ENCODE measurements around the gene AMY2A. TPM values are rescaled to one million over a fixed set of nuclear protein-coding genes. Genes with fewer than 3 reads are reported as not detected.
"Not testable (repeated sequence)": the region's sequence is repeated elsewhere in the genome, so short reads cannot be mapped to it uniquely, and the experiment has no call there.

Gene AMY2A
- total and polyA plus RNA-seq, 2 donors (not counting 1 experiment from before 2014, with no cell fraction given), result not detected

DNA sequence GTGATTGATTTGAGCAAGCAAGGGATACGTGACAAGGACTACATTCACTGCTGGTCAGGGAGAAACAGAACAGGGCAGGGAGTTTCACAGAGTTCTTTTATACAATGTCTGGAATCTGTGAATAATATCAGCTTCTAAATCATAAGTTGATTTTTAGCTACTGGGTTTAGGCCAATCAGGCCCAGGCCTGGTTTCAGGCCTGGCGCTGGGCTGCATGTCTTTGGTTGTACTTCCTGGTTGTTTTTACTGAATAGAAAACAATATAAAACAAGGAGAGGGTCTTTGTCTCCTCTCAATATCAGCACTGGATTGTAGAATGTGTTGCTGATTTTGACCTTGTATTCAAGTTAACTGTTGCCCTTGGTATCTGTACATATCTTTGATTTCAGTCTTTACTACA, 865 bp upstream of the AMY2A start:
- Histone ChIP-seq H3K9ac (ENCODE audit: low read length) (no peak overlapping the region), H3K79me2 (ENCODE audit: control insufficient read depth, insufficient read depth, low read length) (no peaks in the 10 kb centered on the region), H4K20me1 (ENCODE audit: control insufficient read depth, insufficient read depth, low read length, poor library complexity, severe bottlenecking) (no peaks in the 10 kb centered on the region), H3K9me3 (ENCODE audit: control extremely low read depth in 1 of 3, control insufficient read depth in 2 of 3, insufficient read depth in 1 of 3, low read length in 2 of 3) (no peaks in the 10 kb centered on the region), H2AFZ (ENCODE audit: insufficient read depth, low read depth, low read length, poor library complexity, severe bottlenecking) (no peak overlapping the region), H3K4me1 (ENCODE audit: control insufficient read depth in 2 of 2, insufficient read depth in 2 of 2, low read length in 2 of 2) (no peaks in the 10 kb centered on the region), H3K4me2 (replicated peaks; ENCODE audit: low read depth, low read length, poor library complexity, severe bottlenecking) (no peak overlapping the region), H3K36me3 (replicated peaks in 1 of 2; ENCODE audit: control extremely low read depth in 1 of 2, control insufficient read depth in 1 of 2, extremely low read depth in 1 of 2, insufficient read depth in 2 of 2, low read length in 1 of 2) (no peaks in the 10 kb centered on the region), H3K4me3 (ENCODE audit: control extremely low read depth in 1 of 5, extremely low read depth in 1 of 5, insufficient read depth in 1 of 5, low read depth in 2 of 5, low read length in 4 of 5) (no peak overlapping the region), H3K27ac (ENCODE audit: low read length in 2 of 2) (no peak overlapping the region), H3K27me3 (replicated peaks in 1 of 4; ENCODE audit: control extremely low read depth in 1 of 4, control insufficient read depth in 3 of 4, insufficient read depth in 4 of 4, low read length in 3 of 4) (no peaks in the 10 kb centered on the region)
- no CpG with 5 or more reads among the region's 2 CpGs for WGBS (ENCODE audit: insufficient coverage)
- DNase-seq, result no peak
- ChIA-PET CTCF (no interaction called here), POLR2A (no interaction called here)
- intact Hi-C loops (cut with micrococcal nuclease), result no loop called here
- H3K27ac Mint-ChIP-seq, result no peak overlapping the region
- no peaks in the 10 kb centered on the region for H3K4me1 Mint-ChIP-seq
- no peak for TF ChIP-seq EZH2 (IDR thresholded peaks at IDR 0.05; ENCODE audit: borderline replicate concordance, insufficient read depth, low read depth, low read length, poor library complexity, severe bottlenecking)
- TF ChIP-seq CTCF (IDR thresholded peaks at IDR 0.05), result no peak
- no peaks in the 10 kb centered on the region for H3K9me3 Mint-ChIP-seq (ENCODE audit: insufficient read depth)
- no peak overlapping the region for H3K4me3 Mint-ChIP-seq
- no peak for ATAC-seq (ENCODE audit: low read depth)
- no peaks in the 10 kb centered on the region for H3K27me3 Mint-ChIP-seq

- H3K4me3 ChIP-seq (ENCODE audit: control extremely low read depth in 1 of 5, extremely low read depth in 1 of 5, insufficient read depth in 1 of 5, low read depth in 2 of 5, low read length in 4 of 5); H3K27ac Mint-ChIP-seq; DNase-seq; H3K4me1 ChIP-seq (ENCODE audit: control insufficient read depth in 2 of 2, insufficient read depth in 2 of 2, low read length in 2 of 2); ATAC-seq (ENCODE audit: low read depth); H3K4me3 Mint-ChIP-seq; H3K79me2 ChIP-seq (ENCODE audit: control insufficient read depth, insufficient read depth, low read length); H3K4me2 ChIP-seq (replicated peaks; ENCODE audit: low read depth, low read length, poor library complexity, severe bottlenecking); H2AFZ ChIP-seq (ENCODE audit: insufficient read depth, low read depth, low read length, poor library complexity, severe bottlenecking); H3K9me3 ChIP-seq (ENCODE audit: control extremely low read depth in 1 of 3, control insufficient read depth in 2 of 3, insufficient read depth in 1 of 3, low read length in 2 of 3); H3K36me3 ChIP-seq (replicated peaks in 1 of 2; ENCODE audit: control extremely low read depth in 1 of 2, control insufficient read depth in 1 of 2, extremely low read depth in 1 of 2, insufficient read depth in 2 of 2, low read length in 1 of 2); H3K9ac ChIP-seq (ENCODE audit: low read length); POLR2A ChIA-PET; H3K4me1 Mint-ChIP-seq; intact Hi-C loops (cut with micrococcal nuclease); H3K27me3 Mint-ChIP-seq; H4K20me1 ChIP-seq (ENCODE audit: control insufficient read depth, insufficient read depth, low read length, poor library complexity, severe bottlenecking); H3K9me3 Mint-ChIP-seq (ENCODE audit: insufficient read depth); H3K27ac ChIP-seq (ENCODE audit: low read length in 2 of 2); CTCF ChIA-PET; H3K27me3 ChIP-seq (replicated peaks in 1 of 4; ENCODE audit: control extremely low read depth in 1 of 4, control insufficient read depth in 3 of 4, insufficient read depth in 4 of 4, low read length in 3 of 4): not testable (repeated sequence)
- WGBS (ENCODE audit: insufficient coverage), result no CpG with 5 or more reads among the region's 4 CpGs
Measured at GRCh38 chr1:103627436-103627835, 10.2 kb downstream of the AMY2A start.

GRCh38 chr1:103641194-103641593, 24.0 kb downstream of the AMY2A start:
- POLR2A ChIA-PET; H3K9ac ChIP-seq (ENCODE audit: low read length); H3K4me2 ChIP-seq (replicated peaks; ENCODE audit: low read depth, low read length, poor library complexity, severe bottlenecking); ATAC-seq (ENCODE audit: low read depth); H3K9me3 ChIP-seq (ENCODE audit: control extremely low read depth in 1 of 3, control insufficient read depth in 2 of 3, insufficient read depth in 1 of 3, low read length in 2 of 3); H4K20me1 ChIP-seq (ENCODE audit: control insufficient read depth, insufficient read depth, low read length, poor library complexity, severe bottlenecking); intact Hi-C loops (cut with micrococcal nuclease); H3K4me1 Mint-ChIP-seq; H2AFZ ChIP-seq (ENCODE audit: insufficient read depth, low read depth, low read length, poor library complexity, severe bottlenecking); H3K4me3 ChIP-seq (ENCODE audit: control extremely low read depth in 1 of 5, extremely low read depth in 1 of 5, insufficient read depth in 1 of 5, low read depth in 2 of 5, low read length in 4 of 5); H3K4me3 Mint-ChIP-seq; H3K27ac Mint-ChIP-seq; CTCF ChIA-PET; H3K4me1 ChIP-seq (ENCODE audit: control insufficient read depth in 2 of 2, insufficient read depth in 2 of 2, low read length in 2 of 2); H3K79me2 ChIP-seq (ENCODE audit: control insufficient read depth, insufficient read depth, low read length); H3K36me3 ChIP-seq (replicated peaks in 1 of 2; ENCODE audit: control extremely low read depth in 1 of 2, control insufficient read depth in 1 of 2, extremely low read depth in 1 of 2, insufficient read depth in 2 of 2, low read length in 1 of 2); H3K27me3 ChIP-seq (replicated peaks in 1 of 4; ENCODE audit: control extremely low read depth in 1 of 4, control insufficient read depth in 3 of 4, insufficient read depth in 4 of 4, low read length in 3 of 4); H3K27ac ChIP-seq (ENCODE audit: low read length in 2 of 2); H3K9me3 Mint-ChIP-seq (ENCODE audit: insufficient read depth); H3K27me3 Mint-ChIP-seq; DNase-seq: not testable (repeated sequence)
- WGBS (ENCODE audit: insufficient coverage), result no CpG with 5 or more reads among the region's 3 CpGs
